HG03060 (cell line): ENCODE data around the gene PRKCSH.
"Not testable (repeated sequence)": the region's sequence is repeated elsewhere in the genome, so short reads cannot be mapped to it uniquely, and the experiment has no call there.

Experiments
- ATAC-seq: cut with Tn5 transposase; IDR thresholded peaks from one replicate; pipeline ENCODE4 v1.9.1; 2021; ENCODE audit warnings: low read depth, moderate number of reproducible peaks; ENCODE audit not compliant: unreplicated experiment

The PRKCSH gene

GRCh38 chr19:11468266-11468845 lies 32.9 kb downstream of the PRKCSH start:
- ATAC-seq: not testable (repeated sequence)

GRCh38 chr19:11473725-11474124 lies 38.3 kb downstream of the PRKCSH start:
- no peak for ATAC-seq

GRCh38 chr19:11475343-11475742 lies 39.9 kb downstream of the PRKCSH start:
- ATAC-seq: not testable (repeated sequence)

- ATAC-seq: no peak
These were observed 40.4 kb downstream of the PRKCSH start for GRCh38 chr19:11475861-11476260.

- no peak for ATAC-seq
These were observed 43.0 kb downstream of the PRKCSH start for GRCh38 chr19:11478167-11479089.

GRCh38 chr19:11479090-11479897 lies 43.9 kb downstream of the PRKCSH start:
- no peak for ATAC-seq

- no peak for ATAC-seq
These were observed 44.7 kb downstream of the PRKCSH start for GRCh38 chr19:11479898-11480714.

GRCh38 chr19:11480715-11481533 lies 45.5 kb downstream of the PRKCSH start, which contains the start of gene ELAVL3:
Gene ELAVL3, minus strand, starts transcription at chr19:11481046. Its CDS starts 438 bp downstream, at chr19:11480608.
- no peak for ATAC-seq

GRCh38 chr19:11481534-11482383 lies 46.3 kb downstream of the PRKCSH start:
- no peak for ATAC-seq

GRCh38 chr19:11482384-11483050 lies 47.1 kb downstream of the PRKCSH start:
- ATAC-seq: no peak

- ATAC-seq: no peak
These were observed 48.1 kb downstream of the PRKCSH start for GRCh38 chr19:11483366-11484111.

- ATAC-seq: no peak
These were observed 49.9 kb downstream of the PRKCSH start for GRCh38 chr19:11485245-11485837.

- ATAC-seq: no peak
These were observed 51.4 kb downstream of the PRKCSH start for GRCh38 chr19:11486661-11487503.

GRCh38 chr19:11489378-11489777 lies 53.9 kb downstream of the PRKCSH start:
- no peak for ATAC-seq

GRCh38 chr19:11494634-11495285 lies 59.3 kb downstream of the PRKCSH start:
- no peak for ATAC-seq
